Measurements from ENCODE around the gene RCC1.

GRCh38 chr1:28482138-28482537 is 23.7 kb upstream of the RCC1 start:
- no peak for TF ChIP-seq CTCF (IDR thresholded peaks at IDR 0.05)
- TF ChIP-seq POLR2A (IDR thresholded peaks at IDR 0.05), result no peak

Data from adrenal gland (tissue), 5 donors.